Stimulated activated CD8-positive, alpha-beta memory T cell treated with anti-CD3 and anti-CD28 coated beads, Interleukin-4, amount 100 ng/mL, for 48 hours (primary cell): ENCODE data around the gene APOBEC3G.
A peak's percentile ranks its signal among the peaks of the same experiment; 100 is the strongest.

Source experiments
- DNase-seq: peaks from one replicate; pipeline ENCODE4 v3.0.0-alpha.2; 2020

APOBEC3G gene

DNA sequence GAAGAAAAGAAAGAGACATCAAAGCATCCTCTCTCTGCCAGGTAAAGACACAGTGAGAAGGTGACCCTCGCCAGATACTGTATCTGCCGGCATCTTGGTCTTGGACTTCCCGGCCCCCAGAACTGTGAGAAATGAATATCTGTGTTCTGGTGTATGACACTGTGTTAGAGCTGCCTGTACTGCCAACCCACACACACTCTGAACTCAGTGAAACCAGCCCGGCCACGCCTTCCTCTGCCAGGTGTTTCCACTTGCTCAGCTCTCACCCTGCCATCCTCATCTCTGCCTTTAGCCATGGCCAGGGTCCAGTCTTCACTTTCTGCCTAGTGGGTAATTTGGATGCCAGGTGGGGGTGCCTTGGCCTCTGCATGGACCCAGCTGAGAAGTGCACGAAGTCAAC, 51.4 kb downstream of the APOBEC3G start:
- no peak for DNase-seq

DNA sequence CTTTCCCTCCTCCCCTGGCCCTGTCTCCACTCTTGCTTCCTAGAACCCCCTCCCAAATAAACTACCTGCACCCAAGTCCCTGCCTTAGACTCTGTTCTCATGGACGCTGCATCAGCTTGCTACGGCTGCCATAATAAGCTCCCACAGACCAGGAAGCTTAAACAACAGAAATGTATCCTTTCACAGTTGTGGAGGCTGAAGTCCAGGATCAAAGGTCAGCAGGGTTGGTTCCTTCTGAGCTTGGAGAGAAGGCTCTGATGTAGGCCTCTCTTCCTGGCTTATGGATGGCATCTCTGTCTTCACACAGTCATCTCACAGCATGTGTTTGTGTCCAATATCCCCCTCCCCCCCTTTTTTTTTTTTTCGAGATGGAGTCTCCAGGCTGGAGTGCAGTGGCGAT, 52.0 kb downstream of the APOBEC3G start:
- no peak for DNase-seq

- no peak for DNase-seq
Measured at GRCh38 chr22:39129746-39130145, 52.7 kb downstream of the APOBEC3G start.

GRCh38 chr22:39130152-39130704, 53.2 kb downstream of the APOBEC3G start:
- no peak for DNase-seq

- DNase-seq, result no peak
Measured at GRCh38 chr22:39130892-39131855, 54.1 kb downstream of the APOBEC3G start.

GRCh38 chr22:39132281-39132680, 55.2 kb downstream of the APOBEC3G start:
- DNase-seq, result no peak

DNA sequence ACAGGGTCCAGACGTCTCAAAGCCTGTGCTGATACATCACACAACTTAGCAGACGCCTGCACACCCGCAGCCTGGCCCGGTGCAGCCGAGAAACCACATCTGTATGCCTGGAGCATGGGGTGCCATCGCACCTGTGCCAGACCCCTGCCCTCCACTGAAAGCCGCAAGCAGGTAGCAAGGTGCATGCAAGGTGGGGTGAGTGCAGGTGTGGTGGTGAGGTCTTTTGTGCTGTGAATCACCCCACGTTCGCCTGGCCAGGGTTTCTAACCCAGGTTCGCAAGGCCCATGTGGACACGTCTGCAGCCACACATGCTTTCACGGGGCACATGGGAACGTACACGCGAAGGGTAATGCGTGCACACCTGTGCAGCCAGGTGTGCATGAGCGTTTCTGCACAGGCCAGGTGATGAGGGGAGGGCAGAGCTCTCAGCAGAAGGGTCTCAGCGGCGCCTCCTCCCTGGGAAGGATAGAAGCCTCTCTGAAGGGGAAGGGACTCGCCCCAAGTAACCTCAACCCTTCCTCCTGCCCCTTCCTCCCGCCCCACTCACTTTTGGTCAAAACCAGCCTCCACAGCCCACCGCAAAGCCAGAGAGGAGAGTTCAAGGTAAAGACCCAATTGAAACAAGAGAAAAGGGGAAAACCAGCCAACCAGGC, 55.9 kb downstream of the APOBEC3G start:
- DNase-seq, result no peak

- DNase-seq, result no peak
Measured at GRCh38 chr22:39133871-39134270, 56.8 kb downstream of the APOBEC3G start.

GRCh38 chr22:39134366-39135091, 57.5 kb downstream of the APOBEC3G start:
- no peak for DNase-seq

DNA sequence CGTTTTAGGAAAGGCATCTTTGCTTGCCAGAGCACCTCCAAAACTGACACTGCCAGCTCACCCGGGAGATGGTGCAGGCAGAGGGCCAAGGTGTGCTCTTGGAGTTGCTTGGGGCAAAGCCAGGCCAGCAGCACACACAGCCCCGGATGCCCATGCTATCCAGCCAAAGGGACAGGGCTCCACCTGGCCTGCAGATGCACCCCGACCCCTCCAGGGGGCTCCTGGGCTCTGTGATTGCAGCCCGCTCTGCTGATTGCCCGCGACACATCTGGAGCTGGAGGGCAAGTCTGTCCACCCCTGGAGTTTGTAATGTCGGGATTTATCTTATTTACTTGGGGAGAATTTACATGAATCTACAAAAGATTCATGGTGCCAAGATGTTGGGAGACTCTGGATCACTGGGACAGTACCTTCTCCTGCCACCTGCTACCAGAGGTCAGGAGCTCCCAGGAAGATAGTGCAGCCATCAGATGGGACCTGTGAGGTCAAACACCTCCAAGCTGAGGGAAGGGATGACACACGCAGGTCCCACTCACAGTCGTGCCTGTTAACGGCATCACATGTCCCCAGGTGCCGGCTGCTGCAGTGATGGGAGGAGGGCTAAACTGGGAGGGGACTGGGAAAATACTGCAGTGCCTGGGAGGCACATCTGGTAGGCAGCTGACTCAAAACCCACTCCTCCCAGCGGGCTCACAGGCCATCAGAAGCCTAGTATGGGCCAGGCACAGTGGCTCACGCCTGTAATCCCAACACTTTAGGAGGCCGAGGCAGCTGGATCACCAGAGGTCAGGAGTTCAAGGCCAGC, 58.2 kb downstream of the APOBEC3G start:
- peak; percentile 67 for DNase-seq

- no peak for DNase-seq
Measured at GRCh38 chr22:39136317-39136716, 59.2 kb downstream of the APOBEC3G start.
